H1 (cell line): ENCODE data around the gene MAP7. TPM values are rescaled to one million over a fixed set of nuclear protein-coding genes. Genes with fewer than 3 reads are reported as not detected.

Source experiments
- CTCF ChIA-PET: fragments of 300-600 bp; sonication (Branson Sonifier 250); formaldehyde crosslinking; loops from one replicate; lab custom pipeline; 2021; ENCODE audit not compliant: partially characterized antibody; lab: Charles Lee
- POLR2A ChIA-PET: fragments of 300-600 bp; sonication (Branson Sonifier 250); formaldehyde crosslinking; loops from one replicate; lab custom pipeline; 2021; ENCODE audit warnings: inconsistent platforms; ENCODE audit not compliant: partially characterized antibody; lab: Charles Lee
- DNase-seq, 2 experiments: peaks; one replicate each; pipeline versions ENCODE4 v3.0.0 to v3.0.0-alpha.2; 2010 to 2022; ENCODE audit warnings: low spot score in 2 of 2, low read depth in 1 of 2, mixed read lengths in 1 of 2
- FAIRE-seq: peaks from 2 replicates; lab custom pipeline; 2011; peaks lifted over from hg19 to GRCh38; lab: Jason Lieb, UNC
- H2AFZ ChIP-seq: 2 replicates; pipeline ENCODE4 v1.8.1; 2012; ENCODE audit warnings: low read length, inconsistent platforms
- H2AK5ac ChIP-seq: 2 replicates; pipeline ENCODE4 v1.6.1; 2013; ENCODE audit warnings: low read depth, low read length
- H2BK120ac ChIP-seq: replicated peaks from 2 replicates; pipeline ENCODE3; 2013; ENCODE audit warnings: low read depth, low read length, inconsistent platforms
- H2BK12ac ChIP-seq: 2 replicates; pipeline ENCODE4 v1.6.1; 2013; ENCODE audit warnings: low read depth, low read length
- H2BK15ac ChIP-seq: 2 replicates; pipeline ENCODE4 v1.6.1; 2013; ENCODE audit warnings: low read length
- H2BK20ac ChIP-seq: 2 replicates; pipeline ENCODE4 v1.6.1; 2013; ENCODE audit warnings: low read length
- H2BK5ac ChIP-seq: 2 replicates; pipeline ENCODE4 v1.6.1; 2013; ENCODE audit warnings: low read depth, low read length
- H3K14ac ChIP-seq: 2 replicates; pipeline ENCODE4 v1.6.1; 2013; ENCODE audit warnings: inconsistent platforms; ENCODE audit not compliant: insufficient read length
- H3K18ac ChIP-seq: 2 replicates; pipeline ENCODE4 v1.6.1; 2013; ENCODE audit warnings: low read length; ENCODE audit errors: extremely low read depth
- H3K23ac ChIP-seq: 2 replicates; pipeline ENCODE4 v1.6.1; 2013; ENCODE audit warnings: inconsistent platforms; ENCODE audit not compliant: insufficient read length
- H3K23me2 ChIP-seq: 2 replicates; pipeline ENCODE4 v1.6.1; 2013; ENCODE audit warnings: low read depth, low read length
- H3K27ac ChIP-seq: 2 replicates; pipeline ENCODE4 v1.6.1; 2011; ENCODE audit warnings: low read depth, low read length, inconsistent platforms
- H3K27me3 ChIP-seq, 4 experiments: replicated peaks in 1 of 4; 1 replicate in 1 of 4; 2 replicates in 3 of 4; pipeline versions ENCODE4 v1.6.1 to v1.8.1; 2011 to 2013; ENCODE audit warnings: low read length in 3 of 4, mild to moderate bottlenecking in 3 of 4, inconsistent platforms in 2 of 4, mixed read lengths in 2 of 4, moderate library complexity in 1 of 4; ENCODE audit not compliant: control insufficient read depth in 3 of 4, insufficient read depth in 3 of 4; ENCODE audit errors: extremely low read depth in 1 of 4
- H3K36me3 ChIP-seq, 4 experiments: 2 replicates each; pipeline versions ENCODE4 v1.6.1 to v1.8.1; 2011 to 2013; ENCODE audit warnings: mild to moderate bottlenecking in 4 of 4, low read length in 3 of 4, moderate library complexity in 2 of 4, control low read depth in 1 of 4, inconsistent platforms in 1 of 4; ENCODE audit not compliant: insufficient read depth in 4 of 4, control insufficient read depth in 2 of 4
- H3K4ac ChIP-seq: replicated peaks from 2 replicates; pipeline ENCODE3; 2013; ENCODE audit warnings: low read length, low read depth, mixed read lengths, inconsistent platforms; ENCODE audit not compliant: insufficient read length
- H3K4me1 ChIP-seq, 4 experiments: replicated peaks in 1 of 4; 1 replicate in 1 of 4; 2 replicates in 3 of 4; pipeline versions ENCODE4 v1.6.1 to v1.8.1; 2011 to 2013; ENCODE audit warnings: low read length in 3 of 4, inconsistent platforms in 2 of 4, mixed read lengths in 1 of 4; ENCODE audit not compliant: insufficient read depth in 4 of 4, control insufficient read depth in 3 of 4
- H3K4me2 ChIP-seq, 2 experiments: 2 replicates each; pipeline versions ENCODE4 v1.6.1 to v1.8.1; 2011 to 2013; ENCODE audit warnings: low read depth in 2 of 2, low read length in 2 of 2, control low read depth in 1 of 2, inconsistent platforms in 1 of 2, mild to moderate bottlenecking in 1 of 2; ENCODE audit not compliant: insufficient read depth in 1 of 2
- H3K4me3 ChIP-seq, 4 experiments: fragments of 200-600, 300-600 bp in 1 of 4; sonication (generic), shearing (Covaris generic), sonication (Bioruptor Twin) in 1 of 4; 2 replicates each; pipeline versions ENCODE4 v1.5.1 to v1.8.1; 2011 to 2016; ENCODE audit warnings: low read length in 4 of 4, low read depth in 3 of 4, control low read depth in 2 of 4, inconsistent platforms in 2 of 4, mild to moderate bottlenecking in 2 of 4, mixed read lengths in 1 of 4, moderate library complexity in 1 of 4; ENCODE audit not compliant: insufficient read depth in 2 of 4; ENCODE audit errors: extremely low read depth in 1 of 4
- H3K56ac ChIP-seq: replicated peaks from 2 replicates; pipeline ENCODE3; 2013; ENCODE audit warnings: low read depth, mild to moderate bottlenecking, mixed read lengths, low read length, inconsistent platforms; ENCODE audit not compliant: insufficient read length
- H3K79me1 ChIP-seq: 2 replicates; pipeline ENCODE4 v1.6.1; 2013; ENCODE audit warnings: low read depth, low read length, control low read depth
- H3K79me2 ChIP-seq, 2 experiments: 2 replicates each; pipeline versions ENCODE4 v1.6.1 to v1.8.1; 2012 to 2013; ENCODE audit warnings: low read length in 2 of 2, mild to moderate bottlenecking in 2 of 2, inconsistent platforms in 1 of 2; ENCODE audit not compliant: insufficient read depth in 2 of 2, control insufficient read depth in 1 of 2
- H3K9ac ChIP-seq, 4 experiments: replicated peaks in 1 of 4; 1 replicate in 1 of 4; 2 replicates in 3 of 4; pipeline versions ENCODE4 v1.6.1 to v1.8.1; 2011 to 2013; ENCODE audit warnings: low read depth in 3 of 4, low read length in 3 of 4, control low read depth in 2 of 4, mild to moderate bottlenecking in 2 of 4, moderate library complexity in 2 of 4, inconsistent platforms in 1 of 4; ENCODE audit errors: extremely low read depth in 1 of 4
- H3K9me3 ChIP-seq, 2 experiments: 2 replicates each; pipeline versions ENCODE4 v1.6.1 to v1.8.1; 2012 to 2013; ENCODE audit warnings: mild to moderate bottlenecking in 2 of 2, moderate library complexity in 2 of 2, control low read depth in 1 of 2, inconsistent platforms in 1 of 2, low read depth in 1 of 2, low read length in 1 of 2, mixed read lengths in 1 of 2; ENCODE audit not compliant: insufficient read depth in 2 of 2
- H4K20me1 ChIP-seq, 2 experiments: replicated peaks in 1 of 2; 2 replicates each; pipeline versions ENCODE3 to v1.8.1; 2011 to 2013; ENCODE audit warnings: inconsistent platforms in 2 of 2, low read length in 2 of 2, mild to moderate bottlenecking in 1 of 2; ENCODE audit not compliant: insufficient read depth in 2 of 2, control insufficient read depth in 1 of 2
- H4K5ac ChIP-seq: 2 replicates; pipeline ENCODE4 v1.6.1; 2013; ENCODE audit warnings: low read length, low read depth, mixed read lengths, inconsistent platforms; ENCODE audit not compliant: insufficient read length
- H4K8ac ChIP-seq: 2 replicates; pipeline ENCODE4 v1.8.0; 2013; ENCODE audit warnings: mild to moderate bottlenecking, moderate library complexity, low read length, inconsistent platforms; ENCODE audit not compliant: insufficient read depth; ENCODE audit errors: extremely low read depth
- H4K91ac ChIP-seq: replicated peaks from 2 replicates; pipeline ENCODE3; 2013; ENCODE audit warnings: low read length, mixed read lengths, inconsistent platforms; ENCODE audit not compliant: insufficient read length
- ASH2L ChIP-seq: fragments of 200-600, 300-600 bp; sonication (generic); IDR thresholded peaks from one replicate; pipeline ENCODE4 v1.7.1; 2017; ENCODE audit warnings: low read length
- CBX8 ChIP-seq: fragments of 300-800, 300-1000 bp; sonication (generic); IDR thresholded peaks from 2 replicates; pipeline ENCODE4 v1.7.1; 2016; ENCODE audit warnings: low read depth, low read length, borderline replicate concordance
- WGBS, 2 experiments: shearing (Covaris generic) in 1 of 2; methylation state at CpG; one replicate each; pipeline versions ENCODE4 v1.1.6 to v1.1.7; 2013 to 2015; ENCODE audit warnings: low lambda C conversion rate in 2 of 2, mixed read lengths in 2 of 2, inconsistent platforms in 1 of 2, low coverage in 1 of 2, missing lambda C conversion rate in 1 of 2; ENCODE audit not compliant: insufficient replicate concordance in 2 of 2, insufficient coverage in 1 of 2, insufficient read length in 1 of 2; ENCODE audit errors: extremely low coverage in 1 of 2, missing lambda C conversion rate in 1 of 2; 5-methylcytosine and 5-hydroxymethylcytosine counted together
- polyA plus RNA-seq, 7 experiments: library from polyadenylated mRNA; depleted of rRNA in 3 of 7; stranded (reverse) in 5 of 7; unstranded in 2 of 7; fragments of >200 nt in 5 of 7; fragments of 200-250 nt in 2 of 7; gene quantifications; 1 replicate in 5 of 7; 2 replicates in 1 of 7; 4 replicates in 1 of 7; pipeline versions ENCODE4 v1.2.1 to v1.2.3, GENCODE V29; 2011 to 2013; ENCODE audit warnings: missing spikeins in 2 of 7, mixed read lengths in 2 of 7
- total RNA-seq: library from RNA; stranded (reverse); fragmentation: NEBNext Ultra II Directional; extraction: Animal tissue kit (Norgen Biotek cat#: 25700); gene quantifications from 2 replicates; pipeline ENCODE4 v1.2.1, GENCODE V29; 2021

Gene MAP7
- total and polyA plus RNA-seq, 2 of the 8 experiments (the other 6 are each of a cell fraction or from before 2014, with no cell fraction given), result 13.5 to 66.9 TPM

GRCh38 chr6:136421537-136422158 lies 128.6 kb downstream of the MAP7 start:
- Histone ChIP-seq H2BK15ac (no peak overlapping the region), H3K4me2 (no peak overlapping the region), H3K36me3 (peaks cover 0 to 13% (median 2%) of the 10 kb centered on the region in 4 experiments; a peak in 3 of 8 replicates), H3K23ac (no peak overlapping the region), H4K91ac (no peak overlapping the region), H3K27ac (no peak overlapping the region), H3K79me2 (peaks cover 0 to 30% of the 10 kb centered on the region in 2 experiments; a peak in 3 of 4 replicates), H2BK20ac (no peak overlapping the region), H4K8ac (no peak overlapping the region), H3K79me1 (peaks cover 8% of the 10 kb centered on the region; the same call in 1 of the 2 replicates), H3K4me3 (no peak overlapping the region), H4K5ac (no peak overlapping the region), H2BK5ac (no peak overlapping the region), H3K4me1 (peaks cover 0 to 3% (median 0%) of the 10 kb centered on the region in 4 experiments; a peak in 2 of 7 replicates), H3K56ac (no peak overlapping the region), H3K9me3 (no peaks in the 10 kb centered on the region), H3K4ac (no peak overlapping the region), H3K9ac (no peak overlapping the region), H2BK12ac (no peak overlapping the region), H3K23me2 (no peaks in the 10 kb centered on the region), H2AFZ (no peak overlapping the region), H2BK120ac (no peak overlapping the region), H4K20me1 (peaks cover 0 to 4% of the 10 kb centered on the region in 2 experiments), H3K27me3 (no peaks in the 10 kb centered on the region), H3K14ac (no peak overlapping the region), H3K18ac (no peak overlapping the region), H2AK5ac (no peak overlapping the region)
- ChIA-PET CTCF (interaction anchor here (1.0 kb wide), 1 partner anchor 27 kb away, joined by 3 read pairs; no protein-coding TSS in a partner anchor), POLR2A (no interaction called here)
- no peak for FAIRE-seq
- 89% methylated on average over 6 of the region's 6 CpGs; no CpG with 5 or more reads in 1 of the 2 experiments for WGBS, 2 experiments
- DNase-seq, result no peak
- TF ChIP-seq ASH2L (no peak), CBX8 (no peak)
